ENCODE results near the gene HDAC4.

GRCh38 chr2:239165206-239165831 is 235.5 kb downstream of the HDAC4 start:
- TF ChIP-seq CTCF (conservative IDR thresholded peaks at IDR 0.05; ENCODE audit: low read length) (no peak), EZH2phosphoT487 (IDR thresholded peaks at IDR 0.05; ENCODE audit: borderline replicate concordance) (no peak)

Data from Loucy (cell line).